ENCODE results near the gene KCND2.

The KCND2 gene

DNA sequence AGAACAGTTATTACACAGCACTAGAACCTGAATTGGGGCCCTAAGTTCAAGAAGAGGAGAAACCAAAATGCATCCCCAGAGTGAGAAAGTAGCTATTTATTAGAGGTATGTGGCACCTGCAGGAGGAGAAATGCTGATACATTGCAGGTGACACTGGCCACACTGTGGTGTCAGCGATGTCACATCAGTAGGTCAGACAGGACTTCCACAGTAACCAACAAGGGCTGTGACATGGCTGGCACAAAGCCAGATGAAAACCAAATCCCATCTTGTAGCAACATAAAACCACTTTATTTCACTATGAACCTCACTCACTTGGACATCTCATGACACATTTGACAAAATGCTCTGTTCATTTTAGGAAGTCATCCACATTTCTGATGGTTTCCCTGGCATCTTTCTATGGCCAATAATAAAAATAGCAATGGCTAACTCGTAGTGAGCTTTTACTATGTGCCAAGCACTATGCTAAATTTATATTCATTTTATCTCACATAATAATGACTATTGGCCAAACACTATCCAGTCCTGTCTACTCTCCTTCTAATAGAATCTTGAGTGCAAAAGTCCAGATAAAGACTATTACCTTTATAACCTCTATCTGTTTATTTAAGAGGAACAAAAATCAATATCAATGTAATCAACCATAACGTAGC is 430.7 kb downstream of the KCND2 start:
- no peak for DNase-seq (ENCODE audit: low spot score)

DNA sequence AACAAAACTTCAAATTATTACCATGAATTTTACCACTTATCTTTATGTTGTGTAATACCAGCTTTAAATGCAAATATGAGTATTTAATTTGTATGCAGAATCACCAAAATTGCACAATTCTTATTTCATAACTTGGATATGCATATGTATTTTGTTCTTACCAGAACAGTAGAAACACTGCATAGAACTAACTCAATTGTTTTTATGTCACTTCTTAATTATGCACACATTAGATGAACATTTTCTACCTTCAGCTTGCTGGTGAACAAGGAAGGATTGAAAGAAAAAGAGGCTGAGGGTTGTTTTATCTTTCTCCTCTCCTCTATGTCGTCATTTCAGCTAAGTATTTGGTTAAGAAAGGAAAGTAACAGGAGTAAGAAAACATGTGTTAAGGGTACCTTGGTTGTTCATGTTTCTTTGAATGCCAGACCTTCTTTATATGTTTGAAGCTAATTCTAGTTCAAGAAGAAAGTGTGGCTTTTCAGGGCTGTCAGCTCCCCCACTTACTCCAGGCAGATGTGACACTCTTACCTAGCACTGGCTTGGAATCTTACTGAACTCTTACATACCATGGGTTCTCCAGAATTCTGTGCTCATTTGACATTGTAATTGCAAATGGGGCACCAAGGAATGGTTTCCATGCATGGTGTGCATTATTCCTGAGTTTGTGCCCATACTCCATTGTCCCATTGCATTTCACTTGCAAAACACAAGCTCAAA is 436.4 kb downstream of the KCND2 start:
- DNase-seq (ENCODE audit: low spot score), result no peak

DNA sequence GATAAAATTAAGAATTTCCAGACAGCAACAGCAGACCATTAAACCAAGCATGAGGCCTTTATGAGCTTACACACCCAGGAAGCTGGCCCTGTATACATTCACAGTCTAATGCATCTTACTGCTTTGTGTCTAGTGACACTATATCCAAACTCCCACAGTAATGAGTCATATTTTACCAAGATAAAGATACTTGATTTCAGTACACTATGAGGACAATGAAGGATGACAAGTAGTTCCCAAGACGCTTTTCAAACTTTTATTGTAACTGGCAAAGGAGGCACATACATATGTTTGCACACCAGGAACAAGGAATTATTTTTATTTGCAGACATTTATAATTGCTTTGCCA is 437.0 kb downstream of the KCND2 start:
- DNase-seq (ENCODE audit: low spot score), result no peak

DNA sequence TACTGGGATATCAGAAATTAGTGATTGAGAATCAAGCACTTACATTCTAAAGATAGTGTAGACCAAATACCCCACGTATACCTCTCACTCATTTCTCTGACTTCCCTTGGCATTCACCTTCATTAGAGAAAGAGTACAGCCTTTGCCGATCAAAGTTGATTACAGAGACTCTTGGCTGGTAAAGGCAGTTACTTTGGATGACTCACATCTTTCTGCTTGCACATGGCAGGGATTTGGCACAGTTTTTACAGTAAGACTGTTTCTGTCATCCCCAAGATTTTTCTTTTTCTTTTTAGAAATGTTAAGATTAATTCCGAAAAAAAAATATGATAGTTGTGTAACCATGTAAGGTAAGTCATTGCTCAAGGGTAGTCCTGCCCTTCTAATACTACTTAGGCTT is 442.0 kb downstream of the KCND2 start:
- no peak for DNase-seq (ENCODE audit: low spot score)

DNA sequence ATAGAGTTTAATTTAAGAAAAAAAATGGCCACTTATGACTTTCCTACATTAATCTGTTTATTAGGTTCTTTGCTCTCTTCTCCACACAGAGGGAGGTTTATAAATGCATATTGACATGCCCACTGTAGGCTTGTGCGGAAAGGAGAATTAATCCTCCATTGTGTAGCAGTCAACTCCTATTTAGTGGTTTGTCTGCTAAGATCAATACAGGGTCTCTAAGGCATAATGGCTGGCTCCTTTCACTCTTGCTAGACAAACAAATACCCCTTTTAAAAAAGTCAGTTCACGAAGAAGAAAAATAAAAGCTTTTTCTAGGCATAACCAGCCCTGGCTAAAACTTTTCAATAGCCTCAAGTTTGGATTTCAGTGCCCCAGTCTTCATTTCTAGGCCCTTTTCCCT is 443.3 kb downstream of the KCND2 start:
- no peak for DNase-seq (ENCODE audit: low spot score)

DNA sequence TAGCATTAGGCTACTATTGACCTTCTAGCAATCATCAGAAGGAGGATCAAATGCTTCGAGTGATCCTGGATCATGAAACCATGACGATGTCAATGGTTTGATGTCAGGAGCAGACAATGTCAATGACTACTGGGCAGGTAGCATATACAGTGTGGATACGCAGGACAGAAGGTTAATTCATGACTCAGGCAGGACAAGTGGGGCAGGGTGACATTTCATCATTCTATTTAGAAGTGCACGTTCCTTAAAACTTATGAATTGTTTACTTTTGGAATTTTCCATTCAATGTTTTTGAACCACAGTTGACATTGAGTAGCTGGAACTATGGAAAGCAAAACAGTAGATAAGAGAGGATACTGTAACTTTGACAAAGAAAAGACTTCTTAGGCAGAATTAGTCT is 444.2 kb downstream of the KCND2 start:
- no peak for DNase-seq (ENCODE audit: low spot score)

DNA sequence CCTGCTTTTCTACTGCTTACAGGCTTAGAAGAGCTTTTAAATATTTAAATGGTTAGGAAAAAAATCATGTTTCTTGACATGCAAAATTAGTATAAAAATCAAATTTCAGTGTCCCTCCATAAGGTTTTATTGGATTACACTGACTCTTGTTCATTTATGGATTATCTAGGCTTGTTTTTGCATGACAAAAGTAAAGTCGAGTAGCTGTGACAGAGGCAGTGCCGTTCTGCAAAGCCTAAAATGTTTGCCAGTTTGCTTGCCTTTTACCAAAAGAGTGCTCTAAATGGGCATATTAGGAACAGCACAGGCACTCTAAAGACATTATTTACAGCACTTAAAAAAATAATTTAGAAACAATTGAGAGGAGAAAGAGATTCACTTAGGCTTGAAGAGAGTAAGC is 445.4 kb downstream of the KCND2 start:
- DNase-seq (ENCODE audit: low spot score), result no peak

DNA sequence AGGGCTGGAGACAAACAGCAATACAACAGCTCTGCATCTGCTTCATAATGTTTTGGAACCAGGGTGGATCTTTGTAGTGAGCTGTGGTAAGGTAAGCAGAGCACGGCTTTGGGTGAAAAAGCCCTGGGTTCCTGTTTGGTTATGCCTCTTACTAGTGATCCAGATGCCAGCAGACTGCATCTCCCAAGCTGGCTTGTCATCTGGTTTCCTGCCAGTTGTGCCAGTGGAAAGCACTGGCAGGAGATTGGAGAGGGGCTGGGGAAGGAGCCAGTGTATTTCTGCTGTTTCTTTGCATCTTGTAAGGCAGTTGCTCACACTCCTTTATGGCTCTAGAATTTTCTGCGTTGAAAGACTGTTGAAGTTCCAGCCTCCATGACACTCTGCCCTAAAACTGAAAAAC is 447.3 kb downstream of the KCND2 start:
- no peak for DNase-seq (ENCODE audit: low spot score)

DNA sequence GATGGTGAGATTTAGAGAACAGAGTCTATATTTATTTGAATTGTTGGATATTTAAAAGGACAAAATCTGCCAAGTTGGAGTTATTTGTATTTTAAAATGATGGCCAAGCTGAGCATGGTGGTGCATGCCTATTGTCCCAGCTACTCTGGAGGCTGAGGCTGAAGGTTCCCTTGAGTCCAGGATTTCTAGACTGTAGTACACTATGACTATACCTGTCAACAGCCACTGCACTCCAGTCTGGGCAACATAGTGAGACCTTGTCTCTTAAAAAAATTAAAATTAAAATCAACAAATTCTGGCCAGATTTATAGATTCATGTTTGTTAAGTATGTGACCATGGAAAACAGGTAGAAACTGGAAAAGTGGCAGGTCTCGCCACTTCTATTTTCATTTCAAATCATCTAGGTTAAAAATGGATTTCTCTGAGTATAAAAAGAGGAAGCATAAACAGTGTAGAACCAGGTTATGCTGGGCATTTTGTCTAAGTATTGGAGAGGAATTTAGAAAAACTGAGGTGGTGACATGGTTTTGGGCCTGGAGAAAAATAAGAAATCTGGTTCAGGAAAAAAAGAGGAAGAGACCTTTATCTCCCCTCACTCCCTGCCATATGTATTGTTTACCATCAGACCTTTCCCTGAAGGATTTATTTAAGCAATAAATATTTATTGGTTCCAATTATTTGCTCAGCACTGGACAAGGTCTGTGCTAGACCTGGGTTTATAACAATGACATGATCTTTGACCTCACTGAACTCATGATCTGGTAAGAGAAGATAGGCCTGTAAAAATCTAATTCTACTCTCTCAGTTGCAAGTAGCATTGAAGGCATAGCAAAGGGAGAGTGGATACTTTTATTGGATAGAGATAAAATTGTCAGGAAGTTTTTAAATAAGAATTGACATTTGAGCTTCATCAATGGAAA is 450.8 kb downstream of the KCND2 start:
- DNase-seq (ENCODE audit: low spot score), result no peak

DNA sequence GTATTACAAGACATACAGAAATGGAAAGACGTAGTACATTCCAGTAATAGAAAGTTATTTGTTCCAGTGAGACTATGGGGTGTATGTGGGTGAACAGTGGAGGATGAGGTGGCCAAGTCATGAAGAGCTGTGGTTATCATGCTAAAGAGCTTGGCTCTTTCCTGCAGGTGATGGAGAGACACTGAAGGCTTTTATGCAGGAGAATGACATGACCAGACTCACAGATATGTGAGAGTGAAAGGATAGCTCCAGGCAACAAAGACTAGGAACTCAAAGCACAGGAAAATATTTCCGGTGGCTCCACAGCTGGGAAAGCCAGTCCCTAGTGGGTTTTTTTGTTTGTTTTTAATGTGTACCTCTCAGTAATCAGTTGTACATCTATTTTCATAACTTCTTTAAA is 451.5 kb downstream of the KCND2 start:
- DNase-seq (ENCODE audit: low spot score), result no peak

DNA sequence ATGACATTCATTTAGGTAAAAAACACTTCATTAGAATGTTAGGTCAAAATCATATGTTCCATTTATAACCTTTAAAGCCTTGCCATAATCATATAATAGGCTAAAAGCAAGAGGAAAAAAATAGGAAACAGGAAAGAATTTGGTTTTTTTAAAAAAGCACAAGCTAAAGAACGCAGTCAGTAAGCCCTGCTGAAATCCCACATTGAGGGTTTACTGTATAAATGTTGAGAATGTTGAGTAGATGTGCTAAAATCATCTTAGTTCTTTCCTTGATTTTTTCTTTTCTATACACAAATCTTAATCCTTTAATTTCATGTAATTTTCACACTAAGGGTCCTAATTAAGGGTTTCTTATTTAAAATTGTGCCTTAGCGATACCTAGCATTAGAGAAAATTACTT is 452.0 kb downstream of the KCND2 start:
- no peak for DNase-seq (ENCODE audit: low spot score)

DNA sequence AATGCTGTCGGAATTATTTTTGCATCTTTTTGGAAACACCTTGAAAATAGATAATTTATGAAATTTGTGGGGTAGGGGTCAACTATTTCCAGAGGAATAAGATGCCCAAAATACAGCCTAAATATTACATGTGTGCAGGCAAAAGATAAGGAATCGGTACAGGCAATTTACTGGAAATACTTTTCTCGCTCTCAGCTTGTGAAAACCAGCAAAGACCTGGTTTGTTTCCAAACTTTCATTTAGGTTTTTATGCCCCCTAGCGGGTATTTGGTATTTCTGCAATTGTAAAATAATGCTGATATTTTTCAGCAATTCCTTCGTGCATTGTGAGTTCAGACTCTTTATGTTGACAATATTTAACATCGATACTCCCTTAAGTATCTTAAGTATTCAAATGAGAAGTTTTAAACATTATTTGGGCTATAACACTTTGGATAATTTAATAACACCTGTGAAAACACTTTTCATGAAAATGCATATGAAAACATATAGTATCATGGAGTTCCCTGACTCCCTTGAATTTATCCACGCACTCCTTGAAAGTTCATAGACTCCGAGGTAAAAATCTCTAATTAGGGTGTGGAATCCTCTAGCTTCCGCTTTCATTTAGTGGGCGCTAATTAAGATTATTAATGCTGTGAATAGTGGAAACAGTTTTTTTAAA is 452.5 kb downstream of the KCND2 start:
- DNase-seq (ENCODE audit: low spot score), result no peak

DNA sequence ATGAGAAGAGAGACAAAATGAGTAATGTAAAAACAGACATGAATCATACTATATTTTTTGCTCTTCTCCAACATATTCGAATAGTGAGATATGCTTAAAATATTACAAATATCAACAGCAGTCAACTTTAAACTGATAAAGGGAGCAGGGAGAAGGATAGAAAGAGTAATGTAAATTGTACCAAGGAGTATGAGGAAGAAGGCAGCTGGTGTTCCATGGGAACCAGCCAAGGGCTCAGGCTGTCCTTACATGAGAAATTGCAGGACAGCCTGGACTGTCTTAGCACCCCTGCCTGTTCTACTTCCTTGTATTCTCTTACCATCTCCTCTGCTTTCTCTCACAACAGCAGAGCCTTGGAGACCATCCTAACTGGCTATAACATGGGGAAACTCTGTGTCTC is 456.3 kb downstream of the KCND2 start:
- DNase-seq (ENCODE audit: low spot score), result no peak

DNA sequence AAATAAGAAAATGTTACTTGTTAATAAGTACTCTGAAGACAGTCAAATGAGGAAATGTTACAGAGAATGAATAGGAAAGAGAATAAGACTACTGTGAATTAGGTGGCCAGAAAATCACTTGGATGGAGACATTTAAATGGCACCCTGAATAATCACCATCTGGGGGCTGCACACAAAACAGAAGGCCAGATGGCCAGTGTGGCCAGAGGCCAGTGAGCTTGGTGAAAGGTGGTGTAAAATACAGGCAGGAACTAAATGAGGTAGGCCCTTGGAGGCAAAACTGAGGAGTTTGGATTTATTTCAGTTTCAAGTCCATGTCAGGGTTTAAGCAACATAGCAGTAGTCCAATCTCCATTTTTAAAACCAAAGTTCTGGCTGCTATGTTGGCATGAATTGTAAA is 458.3 kb downstream of the KCND2 start:
- no peak for DNase-seq (ENCODE audit: low spot score)

DNA sequence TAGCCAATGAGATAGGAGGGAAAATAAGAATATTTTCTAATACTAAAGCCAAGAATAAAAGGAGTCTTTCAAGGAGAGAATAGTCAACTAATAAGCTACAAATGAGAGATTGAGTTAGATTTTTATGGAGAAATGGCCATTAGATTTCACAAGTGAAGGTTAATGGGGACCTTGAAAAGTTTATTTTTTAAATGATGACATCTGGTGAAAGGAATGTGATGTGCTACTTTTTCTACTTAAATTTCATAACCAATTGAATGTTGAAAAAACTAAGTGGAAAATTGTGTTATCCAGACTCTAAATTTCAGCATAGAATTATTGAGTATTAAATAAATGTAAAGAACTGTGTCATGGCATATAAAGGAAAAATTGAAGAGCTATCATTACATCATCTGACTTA is 459.3 kb downstream of the KCND2 start:
- no peak for DNase-seq (ENCODE audit: low spot score)

DNA sequence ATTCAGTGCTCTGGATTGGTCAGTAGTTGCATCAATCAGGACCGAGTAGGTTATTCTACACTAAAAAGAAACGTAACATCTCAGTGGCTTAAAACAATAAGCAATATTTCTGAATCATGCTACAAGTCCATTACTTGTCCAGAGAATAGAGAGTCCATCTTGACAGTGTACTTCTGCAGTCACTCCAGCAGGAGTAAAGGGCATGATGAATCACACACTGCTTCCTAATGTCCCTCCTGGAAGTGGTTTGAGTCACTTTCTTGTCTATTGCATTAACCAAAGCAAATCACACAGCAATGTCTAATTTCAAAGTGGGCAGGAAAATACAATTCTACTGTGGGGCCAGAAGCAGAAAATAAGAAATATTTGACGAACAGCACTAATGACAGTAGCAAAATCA is 460.2 kb downstream of the KCND2 start:
- no peak for DNase-seq (ENCODE audit: low spot score)

DNA sequence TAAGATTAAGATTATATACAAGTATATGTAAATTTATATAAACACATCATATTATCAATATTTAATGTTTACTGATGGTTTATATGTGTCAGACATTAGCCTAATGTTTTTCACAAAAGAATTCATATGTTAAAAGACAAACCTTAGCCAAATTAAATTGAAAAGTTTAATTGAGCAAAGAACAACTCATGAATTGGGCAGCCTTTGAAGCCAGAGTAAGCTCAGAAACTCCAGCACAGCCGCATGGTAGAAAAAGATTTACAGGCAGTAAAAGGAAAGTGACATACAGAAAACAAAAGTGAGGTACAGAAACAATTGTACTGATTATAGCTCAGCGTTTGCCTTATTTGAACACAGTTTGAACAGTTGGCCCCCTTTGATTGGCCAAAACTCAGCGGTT is 460.9 kb downstream of the KCND2 start:
- DNase-seq (ENCODE audit: low spot score), result no peak

DNA sequence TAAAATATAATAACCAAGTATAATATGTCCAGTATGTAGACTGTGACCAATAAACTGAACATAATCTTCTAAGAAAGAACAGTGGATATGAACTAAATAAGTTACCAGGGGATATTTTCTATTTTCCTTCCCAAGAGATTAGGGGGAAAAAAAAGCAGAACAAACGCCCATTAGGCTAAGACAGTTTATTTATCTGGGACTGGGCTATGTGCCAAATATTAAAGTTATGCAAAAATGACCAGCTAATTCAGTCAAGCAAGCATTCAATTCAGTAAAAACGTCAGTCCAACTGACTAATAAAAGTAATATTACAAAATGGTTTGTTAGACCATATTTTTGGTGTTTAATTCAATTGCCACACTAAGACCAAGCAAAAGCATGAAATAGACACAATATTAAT is 462.8 kb downstream of the KCND2 start:
- DNase-seq (ENCODE audit: low spot score), result no peak

DNA sequence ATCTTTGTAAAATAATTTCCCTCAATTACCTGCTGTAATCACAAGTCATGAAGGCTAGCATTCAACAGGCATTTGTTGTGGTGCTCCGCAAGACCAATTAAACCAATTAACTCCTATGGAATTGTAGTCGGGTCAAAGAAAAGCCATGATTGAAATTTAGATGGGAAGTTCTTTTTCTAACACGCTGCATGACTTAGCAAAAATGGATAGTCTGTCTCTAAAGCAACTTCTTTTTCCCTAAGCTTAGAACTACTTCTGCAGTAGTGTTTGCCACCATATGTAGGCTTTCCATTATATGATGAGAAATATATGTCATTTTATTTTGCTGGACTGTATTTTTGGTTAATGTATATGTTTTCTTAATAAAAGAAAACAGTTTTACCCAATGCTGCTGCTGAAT is 465.8 kb downstream of the KCND2 start:
- no peak for DNase-seq (ENCODE audit: low spot score)

DNA sequence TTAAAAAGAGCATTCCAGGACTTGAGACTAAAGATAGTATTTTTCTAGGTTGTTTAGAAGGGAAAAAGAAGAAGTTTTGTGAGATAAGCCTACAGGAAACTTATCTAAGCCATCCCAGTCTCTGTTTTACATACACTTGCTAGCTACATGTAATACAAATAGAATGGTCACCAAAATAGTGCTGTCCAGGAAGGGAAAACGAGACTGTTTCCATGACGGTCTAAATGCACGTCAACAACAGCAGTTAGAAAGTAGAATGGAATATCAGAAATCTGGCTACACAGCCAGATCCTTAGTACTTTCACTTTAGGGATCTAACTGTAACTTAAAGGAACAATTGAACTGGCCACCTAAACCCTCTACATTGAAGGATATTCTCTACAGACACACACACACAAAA is 467.4 kb downstream of the KCND2 start:
- no peak for DNase-seq (ENCODE audit: low spot score)

DNA sequence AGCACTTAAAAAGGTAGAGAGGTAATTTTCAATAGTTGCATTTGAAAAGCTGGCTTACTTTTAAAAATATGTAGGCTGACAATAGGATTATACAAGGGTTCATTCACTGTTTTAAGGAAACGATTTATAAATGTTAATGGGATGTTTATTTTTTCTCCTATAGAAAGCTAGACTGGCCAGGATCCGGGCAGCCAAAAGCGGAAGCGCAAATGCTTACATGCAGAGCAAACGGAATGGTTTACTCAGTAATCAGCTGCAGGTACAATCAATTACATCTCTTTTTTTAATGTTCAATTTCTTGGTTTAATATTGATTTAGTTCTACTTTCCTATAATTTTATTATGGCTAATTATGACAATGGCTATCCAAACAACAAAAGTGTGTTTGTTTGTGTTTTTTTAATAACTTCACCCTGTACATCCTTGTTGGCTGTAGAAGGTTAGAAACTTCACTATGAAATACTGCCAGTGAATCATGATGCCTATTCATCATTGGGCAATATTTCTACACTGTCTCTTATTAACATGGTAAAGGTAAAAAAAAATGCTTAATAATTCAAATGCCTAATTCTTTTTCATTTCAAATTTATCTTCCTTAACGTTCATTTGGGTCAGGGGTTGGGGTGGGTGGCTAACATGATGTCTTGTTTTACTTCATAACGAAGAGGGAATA is 468.5 kb downstream of the KCND2 start:
- DNase-seq (ENCODE audit: low spot score), result no peak

DNA sequence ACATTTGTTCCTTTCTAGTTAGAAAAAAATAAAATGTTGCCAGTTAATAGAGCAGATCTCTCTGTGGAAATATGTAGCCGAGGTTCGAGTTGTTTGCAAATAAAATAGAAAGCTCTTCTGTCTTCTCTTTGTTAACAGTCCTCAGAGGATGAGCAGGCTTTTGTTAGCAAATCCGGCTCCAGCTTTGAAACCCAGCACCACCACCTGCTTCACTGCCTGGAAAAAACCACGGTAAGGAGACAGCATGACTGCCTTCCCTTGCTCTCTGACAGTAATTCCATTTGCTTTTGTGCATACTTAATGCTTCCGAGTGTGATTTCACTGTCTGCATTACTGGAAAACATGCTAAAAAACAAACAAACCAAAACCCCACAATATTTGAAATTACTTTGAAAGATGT is 469.4 kb downstream of the KCND2 start:
- DNase-seq (ENCODE audit: low spot score), result no peak
